GM19324 (cell line): ENCODE measurements around the gene FAAP100.

Source experiments
- ATAC-seq: cut with Tn5 transposase; IDR thresholded peaks from one replicate; pipeline ENCODE4 v1.9.1; 2021; ENCODE audit warnings: mild to moderate bottlenecking, moderate library complexity; ENCODE audit not compliant: unreplicated experiment, low FRiP score

Gene FAAP100

GRCh38 chr17:81492706-81493105, 59.4 kb downstream of the FAAP100 start:
- no peak for ATAC-seq

- no peak for ATAC-seq
Observed at GRCh38 chr17:81492202-81492601, 60.0 kb downstream of the FAAP100 start.

GRCh38 chr17:81491761-81492160, 60.4 kb downstream of the FAAP100 start:
- ATAC-seq: no peak

GRCh38 chr17:81491181-81491581, 61.0 kb downstream of the FAAP100 start:
- ATAC-seq: no peak

GRCh38 chr17:81489998-81490992, 61.9 kb downstream of the FAAP100 start:
- no peak for ATAC-seq
